Colonic mucosa (tissue), 4 donors: ENCODE data around the gene PLXNA4. TPM values are rescaled to one million over a fixed set of nuclear protein-coding genes. Genes with fewer than 3 reads are reported as not detected.

Source experiments
- DNase-seq: peaks from one replicate; pipeline ENCODE4 v3.0.0-alpha.2; 2020
- H3K27ac ChIP-seq: fragments of 200-600 bp; one replicate; pipeline ENCODE4 v1.8.0; 2021
- H3K27me3 ChIP-seq: fragments of 200-600 bp; one replicate; pipeline ENCODE4 v1.8.0; 2021
- H3K36me3 ChIP-seq: fragments of 200-600 bp; one replicate; pipeline ENCODE4 v1.8.0; 2021
- H3K4me1 ChIP-seq: fragments of 200-600 bp; one replicate; pipeline ENCODE4 v1.8.0; 2021; ENCODE audit warnings: mild to moderate bottlenecking
- H3K4me3 ChIP-seq: fragments of 200-600 bp; one replicate; pipeline ENCODE4 v1.8.0; 2021
- H3K9ac ChIP-seq, 2 donors: one replicate each; pipeline ENCODE4 v1.7.0; 2013; ENCODE audit warnings: control low read depth in 2 of 2, low read depth in 2 of 2, low read length in 2 of 2
- H3K9me3 ChIP-seq: fragments of 200-600 bp; one replicate; pipeline ENCODE4 v1.8.0; 2021
- intact Hi-C: fragments of 100-400 bp; cut with DNase I; formaldehyde crosslinking; loops from one replicate; pipeline ENCODE4 v1.14.1; 2022
- total RNA-seq, 2 donors: library from RNA; stranded (reverse); fragmentation: NEBNext Ultra II Directional in 1 of 2; extraction: Animal tissue kit (Norgen Biotek cat#: 25700) in 1 of 2; gene quantifications; one replicate each; pipeline ENCODE4 v1.2.1, GENCODE V29; 2021
- TF ChIP-seq, protein P1 (sequence below): fragments of 200-600 bp; IDR thresholded peaks from one replicate; pipeline ENCODE4 v1.8.0; 2022; ENCODE audit warnings: antibody characterized with exemption, mild to moderate bottlenecking
- donor health status: healthy.
- donor health status: DM: no; HTN: no; CAD: no.
- donor health status: DM: no; HTN: no; CAD: no.

The PLXNA4 gene
- total RNA-seq, 2 donors from 2014 or later, result 0.15 to 0.77 TPM

- TF ChIP-seq, protein P1, sequence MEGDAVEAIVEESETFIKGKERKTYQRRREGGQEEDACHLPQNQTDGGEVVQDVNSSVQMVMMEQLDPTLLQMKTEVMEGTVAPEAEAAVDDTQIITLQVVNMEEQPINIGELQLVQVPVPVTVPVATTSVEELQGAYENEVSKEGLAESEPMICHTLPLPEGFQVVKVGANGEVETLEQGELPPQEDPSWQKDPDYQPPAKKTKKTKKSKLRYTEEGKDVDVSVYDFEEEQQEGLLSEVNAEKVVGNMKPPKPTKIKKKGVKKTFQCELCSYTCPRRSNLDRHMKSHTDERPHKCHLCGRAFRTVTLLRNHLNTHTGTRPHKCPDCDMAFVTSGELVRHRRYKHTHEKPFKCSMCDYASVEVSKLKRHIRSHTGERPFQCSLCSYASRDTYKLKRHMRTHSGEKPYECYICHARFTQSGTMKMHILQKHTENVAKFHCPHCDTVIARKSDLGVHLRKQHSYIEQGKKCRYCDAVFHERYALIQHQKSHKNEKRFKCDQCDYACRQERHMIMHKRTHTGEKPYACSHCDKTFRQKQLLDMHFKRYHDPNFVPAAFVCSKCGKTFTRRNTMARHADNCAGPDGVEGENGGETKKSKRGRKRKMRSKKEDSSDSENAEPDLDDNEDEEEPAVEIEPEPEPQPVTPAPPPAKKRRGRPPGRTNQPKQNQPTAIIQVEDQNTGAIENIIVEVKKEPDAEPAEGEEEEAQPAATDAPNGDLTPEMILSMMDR, result no peak
- Histone ChIP-seq H3K36me3 (no peaks in the 10 kb centered on the region), H3K27ac (no peak overlapping the region), H3K4me3 (no peak overlapping the region), H3K27me3 (no peaks in the 10 kb centered on the region), H3K9ac (no peak overlapping the region), H3K9me3 (no peaks in the 10 kb centered on the region), H3K4me1 (no peaks in the 10 kb centered on the region)
- intact Hi-C loops, result no loop called here
- no peak for DNase-seq
Measured at GRCh38 chr7:132551439-132551838, 24.8 kb downstream of the PLXNA4 start.

DNA sequence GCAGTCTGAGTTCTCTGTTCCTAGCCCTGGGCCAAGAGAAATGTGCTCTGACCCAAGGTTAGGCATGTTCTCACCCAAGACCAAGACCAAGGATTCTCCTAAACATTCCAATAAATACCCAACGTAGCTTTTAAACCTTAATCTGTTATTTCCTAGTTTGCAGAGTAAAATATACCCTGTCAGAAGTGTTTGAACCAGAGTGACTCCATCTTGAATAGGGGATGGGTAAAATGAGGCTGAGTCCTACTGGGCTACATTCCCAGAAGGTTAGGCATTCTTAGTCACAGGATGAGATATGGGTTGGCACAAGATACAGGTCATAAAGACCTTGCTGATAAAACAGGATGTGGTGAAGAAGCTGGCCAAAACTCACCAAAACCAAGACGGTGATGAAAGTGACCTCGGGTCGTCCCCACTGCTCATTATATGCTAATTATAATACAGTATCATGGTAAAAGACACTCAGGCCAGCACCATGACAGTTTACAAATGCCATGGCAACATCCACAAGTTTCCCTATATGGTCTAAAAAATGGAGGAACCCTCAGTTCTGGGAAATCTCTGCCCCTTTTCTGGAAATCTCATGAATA, 27.7 kb downstream of the PLXNA4 start:
- H3K27me3 ChIP-seq, result no peaks in the 10 kb centered on the region
- no peaks in the 10 kb centered on the region for H3K36me3 ChIP-seq
- no peaks in the 10 kb centered on the region for H3K4me1 ChIP-seq
- H3K9me3 ChIP-seq, result no peaks in the 10 kb centered on the region
- no peak overlapping the region for H3K27ac ChIP-seq
- H3K4me3 ChIP-seq, result no peak overlapping the region
- H3K9ac ChIP-seq, result no peak overlapping the region
- TF ChIP-seq, protein P1, result no peak
- intact Hi-C loops, result no loop called here
- no peak for DNase-seq

DNA sequence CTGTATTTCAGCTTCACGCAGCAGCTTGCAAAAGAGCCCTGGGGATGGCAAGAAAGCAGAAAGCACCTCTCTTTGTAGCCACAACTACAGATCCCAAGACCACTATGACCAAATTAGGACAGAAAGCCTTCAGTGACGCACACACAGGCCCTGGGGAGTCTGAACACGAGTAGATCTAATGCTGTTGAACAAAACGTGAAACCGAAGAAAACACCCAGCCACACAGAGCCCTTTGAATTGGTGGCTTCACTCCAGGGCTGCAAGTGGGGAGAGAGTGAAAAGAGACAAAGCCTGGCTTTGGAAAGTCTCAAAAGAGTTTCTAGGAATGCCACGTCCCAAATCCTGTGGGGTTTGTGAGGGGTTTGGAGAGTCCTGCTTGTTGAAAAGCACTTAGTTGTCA, 28.4 kb downstream of the PLXNA4 start:
- no peak overlapping the region for H3K9ac ChIP-seq
- H3K27me3 ChIP-seq, result no peaks in the 10 kb centered on the region
- H3K27ac ChIP-seq, result no peak overlapping the region
- TF ChIP-seq, protein P1, result no peak
- H3K4me3 ChIP-seq, result no peak overlapping the region
- intact Hi-C loops, result no loop called here
- H3K36me3 ChIP-seq, result no peaks in the 10 kb centered on the region
- no peak for DNase-seq
- no peaks in the 10 kb centered on the region for H3K9me3 ChIP-seq
- H3K4me1 ChIP-seq, result no peaks in the 10 kb centered on the region

DNA sequence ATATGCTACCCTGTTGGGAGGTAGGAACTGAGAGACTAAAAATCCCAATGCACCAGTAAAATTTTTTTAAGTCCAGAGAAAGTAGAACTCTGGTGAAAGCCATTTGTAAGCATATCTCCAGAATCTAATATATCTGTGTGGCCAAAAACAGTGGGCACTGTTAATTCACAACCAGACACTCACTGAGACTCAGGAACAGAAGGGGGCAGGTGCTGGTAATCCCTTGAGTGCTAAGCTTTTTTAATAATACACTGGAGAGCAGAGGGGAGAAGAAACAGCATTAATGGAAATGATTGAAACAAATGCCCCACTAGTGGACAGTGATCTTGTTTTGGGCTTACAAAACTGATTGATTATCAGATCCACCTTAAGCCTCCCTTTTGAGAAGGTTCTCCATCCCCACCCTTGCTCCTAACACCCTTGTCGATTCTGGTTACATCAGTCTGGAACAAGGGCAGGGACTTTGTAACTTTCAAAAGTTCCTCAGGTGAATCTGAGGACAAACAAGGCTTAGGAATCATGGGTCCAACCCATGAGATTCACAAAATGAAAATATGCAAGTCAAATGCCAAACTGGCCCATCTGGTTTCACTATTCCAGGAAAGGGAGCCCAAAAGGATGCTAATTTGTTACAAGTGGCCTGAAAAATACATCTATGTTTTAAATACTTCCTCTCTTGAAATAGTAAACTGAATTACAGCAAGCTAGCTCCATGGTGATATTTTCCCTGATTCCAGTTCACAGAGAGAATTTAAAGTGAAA, 29.7 kb downstream of the PLXNA4 start:
- H3K9ac ChIP-seq, result no peak overlapping the region
- H3K4me3 ChIP-seq, result no peak overlapping the region
- H3K27me3 ChIP-seq, result no peaks in the 10 kb centered on the region
- H3K27ac ChIP-seq, result no peak overlapping the region
- no peaks in the 10 kb centered on the region for H3K4me1 ChIP-seq
- TF ChIP-seq, protein P1, result no peak
- DNase-seq, result no peak
- no peaks in the 10 kb centered on the region for H3K9me3 ChIP-seq
- intact Hi-C loops, result no loop called here
- H3K36me3 ChIP-seq, result no peaks in the 10 kb centered on the region

DNA sequence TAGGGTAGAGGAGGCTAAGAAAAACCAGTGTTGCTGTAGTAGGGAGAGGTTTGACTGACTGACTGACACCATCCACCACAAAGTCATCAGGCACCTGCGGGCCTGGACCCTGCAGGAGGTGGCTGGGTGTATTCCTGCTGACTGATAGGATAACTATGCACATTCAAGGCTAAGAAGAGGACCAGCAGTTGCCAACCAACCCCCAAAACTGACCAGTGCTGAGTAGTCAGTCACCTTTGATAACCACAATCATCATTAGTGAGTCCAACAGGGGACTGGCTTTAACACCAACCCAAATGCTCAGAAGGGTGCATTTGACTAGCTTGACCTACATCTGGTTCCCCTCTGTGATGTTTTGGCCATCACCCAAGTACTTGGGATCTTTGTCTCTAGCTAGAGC, 30.5 kb downstream of the PLXNA4 start:
- TF ChIP-seq, protein P1, result no peak
- Histone ChIP-seq H3K9me3 (no peaks in the 10 kb centered on the region), H3K4me1 (no peaks in the 10 kb centered on the region), H3K9ac (no peak overlapping the region), H3K4me3 (no peak overlapping the region), H3K27ac (no peak overlapping the region), H3K36me3 (no peaks in the 10 kb centered on the region), H3K27me3 (no peaks in the 10 kb centered on the region)
- DNase-seq, result no peak
- intact Hi-C loops, result no loop called here
